ENCODE measurements around the gene ATG14.
A peak's percentile ranks its signal among the peaks of the same experiment; 100 is the strongest.
"Not testable (repeated sequence)": the region's sequence is repeated elsewhere in the genome, so short reads cannot be mapped to it uniquely, and the experiment has no call there.

Gene ATG14, protein sequence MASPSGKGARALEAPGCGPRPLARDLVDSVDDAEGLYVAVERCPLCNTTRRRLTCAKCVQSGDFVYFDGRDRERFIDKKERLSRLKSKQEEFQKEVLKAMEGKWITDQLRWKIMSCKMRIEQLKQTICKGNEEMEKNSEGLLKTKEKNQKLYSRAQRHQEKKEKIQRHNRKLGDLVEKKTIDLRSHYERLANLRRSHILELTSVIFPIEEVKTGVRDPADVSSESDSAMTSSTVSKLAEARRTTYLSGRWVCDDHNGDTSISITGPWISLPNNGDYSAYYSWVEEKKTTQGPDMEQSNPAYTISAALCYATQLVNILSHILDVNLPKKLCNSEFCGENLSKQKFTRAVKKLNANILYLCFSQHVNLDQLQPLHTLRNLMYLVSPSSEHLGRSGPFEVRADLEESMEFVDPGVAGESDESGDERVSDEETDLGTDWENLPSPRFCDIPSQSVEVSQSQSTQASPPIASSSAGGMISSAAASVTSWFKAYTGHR

GRCh38 chr14:55411426-55412389 is at the start of gene ATG14:
Gene ATG14 (minus strand): TSS chr14:55411830. CDS start chr14:55411822, 8 bp downstream.
- DNase-seq (ENCODE audit: low read depth in 2 of 2): peak; percentile 65 to 69

GRCh38 chr14:55458800-55459515 is 47.3 kb upstream of the ATG14 start:
- DNase-seq (ENCODE audit: low read depth in 2 of 2): no peak

GRCh38 chr14:55457496-55457895 is 45.9 kb upstream of the ATG14 start:
- no peak for DNase-seq (ENCODE audit: low read depth in 2 of 2)

- not testable (repeated sequence) for DNase-seq (ENCODE audit: low read depth in 2 of 2)
Observed at GRCh38 chr14:55456411-55456810, 44.8 kb upstream of the ATG14 start.

DNA sequence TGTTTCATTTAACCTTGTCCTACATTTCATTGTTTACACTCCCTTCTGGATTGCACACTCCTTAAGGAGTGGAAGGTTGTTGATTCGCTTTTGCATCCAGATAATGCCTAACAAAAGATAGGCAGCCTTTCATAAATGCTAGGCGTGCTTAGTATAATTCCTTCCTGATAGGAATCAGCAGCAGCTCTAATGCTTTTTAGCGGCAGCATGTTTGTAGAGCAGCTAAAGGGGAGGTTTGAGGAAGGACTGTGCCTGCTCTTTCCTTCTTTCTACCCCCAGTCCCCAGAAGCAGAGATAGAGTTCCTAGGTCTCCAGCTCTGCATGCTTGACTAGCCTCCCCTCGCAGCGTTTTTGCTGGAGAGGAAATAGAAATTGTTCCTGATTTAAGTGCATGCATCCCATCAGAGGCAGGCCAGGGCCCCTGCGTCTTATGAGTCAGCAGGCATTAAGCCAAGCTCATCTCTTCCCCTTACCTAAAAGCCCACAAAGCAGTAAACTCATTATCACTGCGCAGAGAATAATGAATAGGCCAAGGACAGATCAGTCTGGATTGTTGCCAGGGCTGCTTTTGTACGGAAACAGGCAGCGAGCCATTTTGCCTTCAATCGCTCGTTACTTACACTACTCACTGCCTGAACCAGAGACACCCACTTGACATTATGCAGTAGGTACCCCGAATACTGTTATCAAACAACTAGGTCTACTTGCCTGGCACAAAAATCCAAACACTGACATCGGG is 42.8 kb upstream of the ATG14 start:
- no peak for DNase-seq (ENCODE audit: low read depth in 2 of 2)

- DNase-seq (ENCODE audit: low read depth in 2 of 2): no peak
Observed at GRCh38 chr14:55451950-55452349, 40.3 kb upstream of the ATG14 start.

GRCh38 chr14:55451398-55451797 is 39.8 kb upstream of the ATG14 start:
- DNase-seq (ENCODE audit: low read depth in 2 of 2): no peak

GRCh38 chr14:55450987-55451386 is 39.4 kb upstream of the ATG14 start:
- DNase-seq (ENCODE audit: low read depth in 2 of 2): no peak

GRCh38 chr14:55450539-55450938 is 38.9 kb upstream of the ATG14 start:
- no peak for DNase-seq (ENCODE audit: low read depth in 2 of 2)

DNA sequence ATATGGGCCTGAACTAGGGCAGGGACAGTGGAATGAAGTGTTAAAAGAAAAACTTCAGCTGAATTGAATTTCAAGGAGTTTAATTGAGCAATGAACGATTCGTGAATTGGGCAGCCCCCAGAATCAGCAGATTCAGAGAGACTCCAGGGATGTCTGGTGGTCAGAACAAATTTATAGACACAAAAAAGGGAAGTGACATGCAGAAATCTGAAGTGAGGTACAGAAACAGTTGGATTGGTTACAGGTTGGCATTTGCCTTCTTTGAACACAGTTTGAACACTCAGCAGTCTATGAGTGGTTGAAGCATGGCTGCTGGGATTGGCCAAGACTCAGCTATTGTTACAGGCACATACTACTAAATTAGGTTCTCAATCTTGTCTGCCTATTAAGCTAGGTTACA is 38.5 kb upstream of the ATG14 start:
- no peak for DNase-seq (ENCODE audit: low read depth in 2 of 2)

DNA sequence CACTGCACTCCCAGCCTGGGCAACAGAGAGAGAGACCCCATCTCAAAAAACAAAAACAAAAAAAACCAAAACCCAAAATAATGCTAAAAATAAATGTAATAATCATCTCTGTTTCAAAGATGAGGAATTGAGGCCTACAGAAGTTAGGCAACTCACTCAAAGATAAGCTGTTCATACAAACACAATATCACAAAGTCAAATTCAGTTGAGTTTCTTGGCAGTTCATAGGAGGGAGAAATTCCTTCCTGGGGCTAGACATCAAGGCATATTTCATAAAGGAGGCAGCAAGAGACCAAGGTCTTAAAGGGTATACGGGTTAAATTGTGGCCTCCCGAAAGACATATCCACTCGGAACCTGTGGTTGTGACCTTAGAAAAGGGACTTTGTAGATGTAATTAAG is 37.5 kb upstream of the ATG14 start:
- DNase-seq (ENCODE audit: low read depth in 2 of 2): no peak

DNA sequence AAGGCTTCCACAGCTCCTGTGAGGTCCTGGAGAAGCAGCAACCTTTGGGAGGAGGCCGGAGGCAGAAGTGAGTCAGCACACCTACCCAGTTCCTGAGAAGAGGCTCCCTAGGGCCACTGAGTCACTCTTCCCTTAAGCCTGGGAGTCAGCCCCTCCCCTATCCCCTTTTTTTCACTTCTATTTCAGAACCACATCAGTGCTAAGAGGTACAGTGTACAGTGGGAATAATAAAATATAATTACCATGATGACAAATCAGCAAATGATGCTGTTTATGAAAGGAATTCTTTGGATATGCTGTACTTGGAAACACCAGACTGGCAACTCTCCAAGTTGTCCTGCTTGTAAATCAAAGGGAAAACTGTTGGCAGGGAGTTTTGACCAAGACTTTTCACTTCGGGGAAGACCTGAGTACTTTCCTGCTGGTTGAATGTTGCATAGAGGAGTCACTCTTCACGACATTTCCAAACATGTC is 36.5 kb upstream of the ATG14 start:
- peak in 1 of 2 donors; percentile 23 for DNase-seq (ENCODE audit: low read depth in 2 of 2)

DNA sequence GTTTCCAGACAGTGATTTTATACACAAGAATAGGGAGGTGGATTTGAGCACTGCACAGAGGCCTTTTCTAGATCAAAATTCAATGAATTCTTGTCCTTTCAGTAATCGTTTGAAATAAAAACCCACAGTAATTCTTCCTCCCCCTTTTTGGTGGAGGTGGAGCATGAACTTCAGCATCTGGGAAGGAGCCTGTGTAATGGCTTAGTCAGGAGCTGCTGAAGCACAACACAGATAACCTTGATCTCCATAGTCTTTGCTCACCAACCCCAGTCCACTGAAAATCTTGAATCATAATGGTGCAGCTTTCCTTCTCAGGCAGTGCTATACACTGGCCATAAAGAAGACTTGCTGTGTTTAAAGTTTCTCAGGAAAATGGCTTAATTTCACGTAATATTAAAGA is 35.2 kb upstream of the ATG14 start:
- no peak for DNase-seq (ENCODE audit: low read depth in 2 of 2)

DNA sequence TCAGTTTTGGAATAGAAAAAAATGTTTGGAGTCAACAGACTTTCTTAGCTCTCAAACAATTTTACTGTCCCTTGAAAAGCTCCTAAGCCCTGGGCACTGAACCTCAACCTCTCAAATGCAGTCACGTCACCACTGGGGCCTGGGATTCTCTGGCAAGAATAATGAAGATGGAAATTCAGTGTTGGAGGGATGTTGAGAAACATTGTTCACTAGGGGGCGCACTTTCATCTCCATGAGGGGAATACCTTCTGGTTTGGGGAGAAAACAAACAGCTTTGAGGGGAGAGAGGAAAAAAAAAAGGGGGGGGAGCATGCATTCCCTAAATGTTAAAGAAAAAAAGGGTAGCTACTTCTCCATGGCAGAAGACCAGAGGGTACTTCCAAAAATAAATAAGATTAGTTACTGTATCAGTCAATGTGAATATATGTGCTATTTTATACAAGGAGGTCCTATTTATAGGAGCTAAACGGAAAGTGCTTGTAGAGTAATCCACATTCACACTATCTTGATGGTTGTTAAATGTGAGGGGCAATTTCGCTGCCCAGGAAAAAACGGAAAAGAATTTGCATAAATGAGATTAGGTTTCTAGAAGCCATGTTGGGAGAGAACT is 34.6 kb upstream of the ATG14 start:
- DNase-seq (ENCODE audit: low read depth in 2 of 2): peak; percentile 22 to 55

GRCh38 chr14:55441286-55441685 is 29.7 kb upstream of the ATG14 start:
- no peak for DNase-seq (ENCODE audit: low read depth in 2 of 2)

DNA sequence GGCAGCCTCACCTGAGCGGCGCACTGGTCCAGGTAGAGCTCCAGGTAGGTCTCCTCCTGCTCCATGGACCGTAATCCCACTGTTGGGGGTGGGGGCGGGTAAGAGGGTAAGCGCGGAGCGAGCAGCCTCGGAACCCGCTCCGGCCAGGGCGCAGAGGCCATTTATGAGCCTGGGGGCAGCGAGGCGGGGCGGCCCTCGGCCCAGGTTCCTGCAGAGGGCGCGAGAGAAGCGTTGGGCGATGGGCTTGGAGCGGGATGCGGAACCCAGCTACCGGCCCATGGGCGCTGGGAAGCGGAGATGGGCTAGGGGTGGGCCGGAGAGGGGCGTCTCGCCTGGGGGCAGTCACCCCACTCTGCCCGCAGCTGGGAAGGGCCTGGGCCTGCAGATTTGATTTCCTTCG is 28.8 kb upstream of the ATG14 start, which contains the start of gene TBPL2:
Gene TBPL2, minus strand, starts transcription at position 232 of the 400 bp plus-strand sequence. Its CDS starts 167 bp downstream, at position 65.
- DNase-seq (ENCODE audit: low read depth in 2 of 2): no peak

GRCh38 chr14:55438066-55438683 is 26.5 kb upstream of the ATG14 start:
- no peak for DNase-seq (ENCODE audit: low read depth in 2 of 2)

DNA sequence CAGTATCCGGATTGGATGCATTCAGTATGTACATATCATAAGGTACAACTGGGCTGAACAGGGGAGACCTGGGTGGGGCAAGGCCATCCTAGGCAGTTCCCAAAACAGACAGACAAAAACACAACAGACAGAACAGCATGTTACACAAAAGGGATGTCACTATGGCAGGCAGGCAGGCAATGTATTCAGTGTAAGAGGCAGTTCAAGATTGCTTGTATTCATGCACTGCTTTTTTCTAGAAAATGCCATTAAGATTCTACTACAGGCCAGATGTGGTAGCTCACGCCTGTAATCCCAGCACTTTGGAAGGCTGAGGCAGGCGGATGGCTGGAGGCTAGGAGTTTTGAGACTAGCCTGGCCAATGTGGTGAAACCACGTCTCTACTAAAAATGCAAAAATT is 25.3 kb upstream of the ATG14 start:
- DNase-seq (ENCODE audit: low read depth in 2 of 2): no peak

GRCh38 chr14:55436519-55436918 is 24.9 kb upstream of the ATG14 start:
- DNase-seq (ENCODE audit: low read depth in 2 of 2): no peak

- DNase-seq (ENCODE audit: low read depth in 2 of 2): no peak
Observed at GRCh38 chr14:55434805-55435174, 23.2 kb upstream of the ATG14 start.

All from activated CD4-positive, alpha-beta T cell treated with anti-CD3 and anti-CD28 coated beads for 24 hours (primary cell).